NCI-H446 treated with DMSO at 0.1 percent for 48 hours (cell line): ENCODE measurements around the gene NYNRIN.
"Not testable (repeated sequence)": the region's sequence is repeated elsewhere in the genome, so short reads cannot be mapped to it uniquely, and the experiment has no call there.

Experiments
- DNase-seq: peaks from one replicate; lab custom pipeline; 2025; lab: John Stamatoyannopoulos, UW

NYNRIN gene

DNA sequence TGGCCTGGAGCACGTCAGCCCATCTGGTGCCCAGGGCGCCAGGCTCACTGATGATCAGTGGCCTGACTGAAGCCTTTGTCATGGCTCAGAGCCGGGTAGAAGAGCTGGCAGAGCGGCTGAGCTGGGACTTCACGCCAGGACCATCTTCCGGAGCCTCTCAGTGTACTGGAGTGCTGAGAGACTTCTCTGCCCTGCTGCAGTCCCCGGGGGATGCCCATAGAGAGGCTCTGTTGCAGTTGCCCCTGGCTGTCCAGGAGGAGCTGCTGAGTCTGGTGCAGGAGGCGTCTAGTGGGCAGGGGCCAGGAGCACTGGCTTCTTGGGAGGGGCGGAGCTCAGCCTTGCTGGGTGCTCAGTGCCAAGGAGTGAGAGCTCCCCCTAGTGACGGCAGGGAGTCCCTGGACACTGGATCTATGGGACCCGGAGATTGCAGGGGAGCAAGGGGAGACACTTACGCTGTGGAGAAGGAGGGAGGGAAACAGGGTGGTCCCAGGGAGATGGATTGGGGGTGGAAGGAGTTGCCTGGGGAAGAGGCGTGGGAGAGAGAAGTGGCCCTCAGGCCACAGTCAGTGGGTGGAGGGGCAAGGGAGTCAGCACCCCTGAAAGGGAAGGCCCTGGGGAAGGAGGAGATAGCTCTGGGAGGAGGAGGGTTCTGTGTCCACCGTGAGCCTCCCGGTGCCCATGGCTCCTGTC is 32.9 kb downstream of the NYNRIN start:
- DNase-seq = peak; percentile 72

DNA sequence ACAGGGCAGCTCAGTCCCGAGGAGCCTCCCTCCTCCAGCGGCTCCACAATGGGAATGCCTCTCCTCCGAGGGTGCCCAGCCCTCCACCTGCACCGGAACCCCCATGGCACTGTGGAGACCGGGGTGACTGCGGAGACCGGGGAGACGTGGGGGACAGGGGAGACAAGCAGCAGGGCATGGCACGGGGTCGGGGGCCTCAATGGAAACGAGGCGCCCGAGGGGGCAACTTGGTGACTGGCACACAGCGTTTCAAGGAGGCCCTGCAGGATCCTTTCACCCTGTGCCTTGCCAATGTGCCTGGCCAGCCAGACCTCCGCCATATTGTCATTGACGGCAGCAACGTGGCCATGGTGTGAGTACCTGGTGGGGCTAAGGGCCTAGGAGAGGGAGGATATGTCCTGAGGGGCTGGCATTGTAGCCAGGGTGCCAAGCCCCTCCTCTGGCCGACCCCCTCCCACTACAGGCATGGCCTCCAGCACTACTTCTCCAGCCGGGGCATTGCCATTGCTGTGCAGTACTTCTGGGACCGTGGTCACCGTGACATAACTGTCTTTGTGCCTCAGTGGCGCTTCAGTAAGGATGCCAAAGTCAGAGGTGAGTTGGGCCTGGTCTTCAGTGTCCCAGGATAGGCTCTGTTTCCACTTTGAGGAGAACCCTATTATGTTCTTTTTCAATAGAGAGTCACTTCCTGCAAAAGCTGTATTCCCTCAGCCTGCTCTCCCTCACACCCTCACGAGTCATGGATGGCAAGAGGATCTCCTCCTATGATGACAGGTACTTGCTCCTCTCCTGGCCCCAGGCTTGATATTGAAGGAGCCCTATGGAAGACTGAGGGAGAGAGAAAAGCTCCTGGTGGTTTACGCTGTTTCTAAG is 33.7 kb downstream of the NYNRIN start:
- no peak for DNase-seq

DNA sequence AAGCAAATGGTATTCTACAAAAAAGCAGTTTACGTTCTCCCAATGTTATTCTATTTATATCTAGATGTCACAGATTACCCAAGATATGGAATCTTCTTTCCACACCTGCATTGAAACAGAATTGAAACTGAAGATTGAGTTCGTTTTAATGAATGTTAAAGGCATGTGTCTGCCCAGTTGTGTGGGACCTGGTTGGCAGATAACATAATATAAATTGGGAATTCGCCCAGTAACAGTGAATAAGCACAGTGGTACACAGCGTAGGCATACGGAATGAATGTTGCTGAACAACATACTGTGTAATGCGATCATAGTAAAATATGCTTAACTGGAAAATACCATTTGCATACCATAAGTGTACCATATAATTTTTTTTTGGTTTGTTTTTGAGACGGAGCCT is 35.2 kb downstream of the NYNRIN start:
- no peak for DNase-seq

DNA sequence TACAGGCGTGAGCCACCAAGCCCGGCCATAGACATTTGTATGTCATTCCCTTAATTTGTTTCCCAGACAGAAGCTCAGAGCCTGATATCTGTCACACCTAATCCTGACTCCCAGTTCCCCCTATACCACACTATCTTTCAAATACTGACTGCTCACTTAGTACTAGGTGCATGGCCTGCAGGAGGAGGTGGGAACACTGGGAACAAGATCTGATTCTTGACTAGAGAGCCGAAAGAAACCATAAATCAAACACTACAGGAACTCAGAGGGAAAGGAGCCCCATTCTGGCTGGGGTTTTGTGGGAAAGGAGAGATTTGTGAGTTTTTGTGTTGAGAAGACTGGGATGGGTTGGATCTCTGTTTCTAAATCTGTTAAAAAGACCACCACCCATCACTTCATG is 35.9 kb downstream of the NYNRIN start:
- DNase-seq = no peak

DNA sequence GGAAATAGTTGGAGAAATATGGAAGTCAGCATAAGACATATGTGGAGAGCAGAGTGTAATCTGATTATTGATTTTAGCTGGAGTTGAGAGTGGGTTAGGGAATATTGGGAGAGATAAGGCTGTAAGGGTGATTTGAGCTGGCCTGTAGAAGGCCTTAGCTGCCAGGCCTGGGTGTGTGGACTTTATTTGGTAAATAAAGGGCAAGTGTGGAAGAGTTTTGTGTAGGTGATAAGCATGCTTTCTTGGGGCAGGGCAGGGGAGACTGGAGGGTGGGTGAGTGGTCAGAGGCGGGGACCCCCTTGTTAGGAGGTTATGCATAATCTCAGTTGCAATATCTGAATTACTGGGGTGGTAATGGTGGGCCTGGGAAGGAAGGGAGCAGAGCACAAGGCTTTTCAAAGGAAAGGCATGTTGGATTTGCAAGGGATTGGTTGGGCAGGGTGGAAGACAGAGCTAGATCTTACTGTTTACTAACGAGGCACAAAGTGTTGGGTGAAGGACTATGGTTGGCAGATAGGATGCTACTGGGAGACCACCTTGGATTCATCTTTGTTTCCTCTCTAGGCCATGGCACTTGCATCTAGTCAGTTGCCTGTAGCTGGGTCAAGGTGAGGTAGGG is 36.5 kb downstream of the NYNRIN start:
- DNase-seq = no peak

DNA sequence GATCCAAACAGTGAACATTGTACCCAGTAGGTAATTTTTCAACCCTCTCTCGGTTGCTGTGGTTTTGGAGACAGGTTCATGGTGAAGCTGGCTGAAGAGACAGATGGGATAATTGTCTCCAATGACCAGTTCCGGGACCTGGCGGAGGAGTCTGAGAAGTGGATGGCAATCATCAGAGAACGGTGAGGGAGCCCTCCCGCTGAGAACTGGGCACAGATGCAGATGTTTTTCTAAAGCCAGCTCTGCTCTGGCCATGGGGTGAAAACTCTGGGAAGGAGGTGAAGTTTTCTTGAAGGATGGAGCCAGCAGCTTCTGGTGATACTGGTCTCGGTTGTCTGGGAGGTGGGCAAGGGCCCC is 37.2 kb downstream of the NYNRIN start:
- no peak for DNase-seq

DNA sequence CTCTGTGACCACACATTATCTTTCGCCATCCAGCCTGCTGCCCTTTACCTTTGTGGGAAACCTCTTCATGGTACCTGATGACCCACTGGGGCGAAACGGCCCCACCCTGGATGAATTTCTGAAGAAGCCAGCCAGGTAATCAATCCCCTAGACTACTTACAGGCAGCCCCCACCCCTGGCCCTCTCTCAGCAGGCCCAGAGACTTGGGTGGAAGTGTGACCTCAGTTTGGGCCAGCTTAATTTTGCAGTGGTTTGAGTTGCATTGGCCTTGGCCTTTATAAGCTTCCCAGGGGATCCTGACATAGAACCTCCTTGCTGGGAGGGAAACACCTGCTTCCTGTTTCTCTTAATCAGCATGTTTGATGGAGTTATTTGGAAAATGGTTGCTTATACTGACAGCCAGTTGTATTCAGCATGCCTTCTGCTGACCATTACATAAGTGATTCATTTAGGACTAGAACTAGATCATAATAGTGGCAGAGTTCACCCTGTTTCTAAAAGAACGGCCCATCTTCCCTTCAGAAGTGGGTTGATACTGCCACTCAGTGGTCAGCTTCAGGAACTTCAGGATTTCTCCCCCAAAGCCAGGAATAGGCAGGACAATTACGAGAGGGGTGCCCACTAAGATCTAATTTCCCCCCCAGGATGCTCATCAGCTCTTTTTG is 37.7 kb downstream of the NYNRIN start:
- DNase-seq = peak; percentile 55

DNA sequence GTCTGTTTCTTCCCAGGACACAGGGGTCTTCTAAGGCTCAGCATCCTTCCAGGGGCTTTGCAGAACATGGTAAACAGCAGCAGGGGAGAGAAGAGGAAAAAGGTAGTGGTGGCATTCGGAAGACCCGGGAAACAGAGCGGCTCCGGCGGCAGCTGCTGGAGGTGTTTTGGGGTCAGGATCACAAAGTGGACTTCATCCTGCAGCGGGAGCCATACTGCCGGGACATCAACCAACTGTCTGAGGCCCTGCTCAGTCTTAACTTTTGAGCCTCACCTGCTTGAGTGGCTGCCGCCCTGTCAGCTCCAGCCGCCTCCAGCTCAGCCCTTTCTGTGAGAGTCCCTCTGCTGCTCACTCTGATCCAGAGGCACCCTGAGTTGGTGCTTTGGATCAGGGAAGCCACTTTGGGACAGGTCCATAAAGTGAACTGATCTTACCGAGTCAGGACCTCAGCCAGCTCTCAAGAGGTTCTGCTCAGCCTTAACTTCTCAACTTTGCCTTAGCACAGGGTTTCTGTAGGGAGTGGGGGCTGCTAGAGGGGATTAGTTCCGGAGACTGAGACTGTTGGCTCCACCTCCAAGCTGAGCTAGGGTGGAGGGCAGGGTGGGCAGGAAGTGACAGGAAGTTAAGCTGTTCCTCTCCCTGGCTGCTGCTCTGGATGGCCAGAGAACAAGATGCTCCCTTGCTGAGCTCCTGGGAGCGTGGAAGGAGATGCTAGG is 38.4 kb downstream of the NYNRIN start:
- DNase-seq = no peak

DNA sequence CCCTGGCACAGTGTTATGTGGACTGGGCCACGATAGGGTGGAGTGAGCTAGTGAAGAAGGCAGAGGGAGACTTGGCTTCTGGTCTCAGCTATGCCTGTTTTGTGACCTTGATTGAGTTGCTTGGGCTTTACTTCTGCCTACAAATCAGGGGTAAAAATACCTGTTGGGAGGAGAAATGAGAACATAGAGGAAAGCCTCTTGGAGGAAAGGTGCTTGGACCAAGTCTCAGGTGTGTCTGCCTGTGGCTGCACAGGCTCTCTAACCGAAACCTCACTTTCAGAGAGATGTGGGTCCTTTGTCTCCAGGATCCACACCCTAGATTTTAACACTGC is 38.9 kb downstream of the NYNRIN start:
- no peak for DNase-seq

DNA sequence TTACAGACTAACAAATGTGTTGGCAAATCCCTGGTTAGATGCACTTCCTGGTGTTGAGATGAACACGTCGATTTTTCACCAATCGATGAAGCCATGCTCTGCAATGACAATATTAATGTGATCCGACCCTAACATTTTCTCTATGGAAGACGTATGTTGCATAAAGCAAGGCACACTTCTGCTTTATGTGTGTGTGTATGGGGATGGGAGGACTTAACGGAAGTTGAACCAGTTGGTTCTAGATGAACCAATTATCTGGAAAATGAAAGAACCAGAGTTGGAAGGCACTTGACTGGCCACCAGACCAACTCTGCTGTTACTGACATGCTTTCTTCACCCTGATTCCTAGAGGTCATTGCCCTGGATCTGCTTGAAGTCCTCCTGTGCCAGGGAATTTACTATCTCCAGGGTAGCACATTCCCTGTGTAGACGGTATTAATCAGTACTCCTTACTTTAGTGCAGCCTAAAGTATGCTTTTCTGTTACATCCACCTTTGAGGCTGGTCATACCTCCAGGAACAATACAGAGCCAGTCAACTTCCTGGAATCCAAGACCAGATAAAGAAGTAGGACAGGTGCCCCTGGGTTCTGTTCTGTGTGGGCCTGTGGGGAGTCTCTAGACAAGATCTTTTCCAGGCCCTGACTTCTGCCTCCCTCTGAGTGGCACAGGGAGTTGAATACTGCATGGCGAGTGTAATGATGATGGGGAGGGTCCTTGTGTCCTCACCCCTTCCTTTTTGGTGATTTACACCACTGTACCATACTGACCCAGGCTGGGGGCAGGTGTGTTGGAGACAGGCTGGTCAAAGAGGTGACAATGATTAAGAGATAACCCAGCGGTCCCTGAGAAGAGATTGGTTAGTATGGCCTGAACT is 39.7 kb downstream of the NYNRIN start:
- DNase-seq = no peak

DNA sequence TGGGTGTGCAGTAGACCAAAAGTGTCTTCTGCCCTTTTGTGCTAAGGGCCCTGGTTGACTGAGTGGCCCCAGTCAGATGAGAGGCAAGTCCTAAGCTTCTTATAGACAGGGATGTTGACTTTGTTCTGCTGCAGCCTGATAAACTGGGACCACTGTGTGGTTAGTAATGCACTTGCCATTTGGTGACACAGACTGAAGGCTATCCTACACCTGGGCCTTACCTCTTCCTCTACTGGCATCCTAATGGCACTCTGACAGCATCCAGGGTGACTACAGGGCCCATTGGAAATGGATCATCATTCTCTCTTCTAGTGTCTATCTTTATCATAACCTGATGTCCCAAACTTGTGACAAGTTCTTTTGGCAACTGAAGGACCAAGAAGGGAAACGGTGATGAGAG is 40.5 kb downstream of the NYNRIN start:
- no peak for DNase-seq

DNA sequence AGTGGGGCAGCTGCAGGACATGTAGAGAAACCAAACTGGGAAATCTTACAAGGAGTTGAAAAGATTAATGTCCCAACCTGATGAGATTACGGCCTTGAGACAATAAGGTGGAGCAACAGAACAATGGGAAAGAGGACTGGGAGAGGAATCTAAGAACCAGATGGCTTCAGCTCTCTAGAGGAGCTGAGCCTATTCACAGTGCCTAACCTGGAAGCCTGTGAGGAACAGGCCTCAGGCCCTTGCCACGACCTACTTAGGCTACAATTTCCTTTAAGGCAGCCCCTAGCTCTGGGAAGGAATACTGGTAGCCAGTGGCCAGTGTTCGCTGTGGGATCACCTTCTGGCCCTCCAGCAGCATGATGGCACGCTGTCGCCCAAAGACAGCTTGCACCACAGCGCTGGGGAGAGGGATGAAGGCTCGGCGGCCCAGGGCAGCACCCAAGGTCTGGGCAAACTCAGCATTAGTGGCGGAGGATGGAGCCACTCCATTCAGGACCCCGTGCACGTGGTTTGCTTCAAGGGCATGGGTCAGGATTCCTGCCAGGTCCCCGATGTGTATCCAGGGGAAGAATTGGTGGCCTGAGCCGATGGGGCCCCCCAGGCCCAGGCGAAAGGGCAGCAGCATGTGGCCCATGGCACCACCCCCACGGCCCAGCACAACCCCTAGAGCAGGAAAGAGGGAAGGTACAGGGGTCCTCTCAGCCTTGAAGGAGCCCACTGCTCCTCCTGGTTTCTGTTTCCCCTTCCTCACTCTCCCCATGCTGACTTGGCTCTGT is 41.2 kb downstream of the NYNRIN start:
- DNase-seq = no peak

DNA sequence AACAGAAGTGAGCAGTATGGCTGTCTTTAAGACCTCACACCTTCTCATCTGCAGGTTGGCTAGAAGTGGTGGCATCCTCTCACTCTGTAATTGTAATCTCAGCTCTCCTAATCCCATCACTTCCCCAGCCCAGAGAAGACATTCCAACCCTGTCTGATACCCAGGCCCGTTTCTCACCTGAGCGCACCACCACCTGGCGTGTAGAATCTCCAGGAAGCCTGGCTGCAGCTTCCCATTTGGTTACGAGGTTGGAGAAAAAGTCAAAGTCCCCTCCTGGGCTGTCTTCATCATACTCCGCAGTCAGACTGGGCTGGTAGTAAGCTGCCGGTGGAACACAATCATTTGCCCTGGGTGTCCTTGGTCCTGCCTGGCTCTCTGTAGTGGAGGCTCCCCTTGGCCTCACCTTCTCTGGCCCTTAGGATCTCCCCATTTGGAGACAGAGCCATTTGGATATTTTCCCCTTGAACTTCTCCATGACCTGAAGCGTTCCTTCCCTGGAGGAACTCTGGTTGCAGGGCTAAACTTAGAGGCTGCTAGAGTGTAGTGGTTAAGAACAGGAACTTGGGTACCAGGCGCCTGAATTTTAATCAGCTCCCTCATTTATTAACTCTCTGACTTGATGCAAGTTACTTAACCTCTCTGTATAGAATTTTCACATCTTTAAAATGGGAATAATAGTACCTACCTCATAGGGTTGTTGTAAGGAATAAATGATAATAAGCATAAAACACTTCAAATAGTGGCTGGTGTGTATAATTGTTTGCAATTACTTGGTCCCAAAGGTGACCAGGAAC is 42.0 kb downstream of the NYNRIN start:
- no peak for DNase-seq

DNA sequence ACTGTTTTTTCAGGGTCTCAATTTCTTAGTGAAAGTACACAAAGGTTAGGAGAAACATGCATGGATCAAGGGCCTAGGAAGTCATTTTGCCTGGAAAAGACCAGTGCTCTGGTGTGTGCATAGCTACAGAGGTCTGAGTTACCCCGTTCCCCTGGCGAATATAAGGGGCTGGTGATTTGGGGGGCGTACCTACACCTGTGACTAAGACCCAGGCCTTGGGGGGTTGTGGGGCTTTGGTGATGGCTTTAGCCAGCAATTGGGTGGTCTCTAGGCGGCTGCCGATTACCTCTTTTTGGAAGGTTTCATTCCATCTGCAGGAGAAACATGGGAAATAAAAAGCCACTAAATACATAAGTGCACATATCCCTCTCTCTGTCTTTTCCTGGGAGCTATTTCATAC is 42.7 kb downstream of the NYNRIN start:
- no peak for DNase-seq

DNA sequence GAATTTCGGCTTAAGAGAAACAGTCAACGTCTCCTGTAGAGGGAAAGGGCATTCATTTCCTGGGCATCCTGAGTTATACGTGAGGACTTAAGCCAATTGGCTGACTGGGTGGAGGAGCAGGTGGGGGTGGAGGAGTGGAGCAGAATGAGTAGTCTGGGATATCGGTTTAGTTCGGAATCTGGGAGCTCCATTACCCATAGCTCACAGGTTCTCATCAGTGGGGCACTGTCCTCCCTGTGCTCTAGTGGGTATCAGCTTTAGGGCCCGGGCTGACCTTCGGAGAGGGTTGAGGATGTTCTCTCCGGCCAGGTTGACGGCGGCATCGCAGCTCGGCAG is 43.1 kb downstream of the NYNRIN start:
- DNase-seq = no peak

DNA sequence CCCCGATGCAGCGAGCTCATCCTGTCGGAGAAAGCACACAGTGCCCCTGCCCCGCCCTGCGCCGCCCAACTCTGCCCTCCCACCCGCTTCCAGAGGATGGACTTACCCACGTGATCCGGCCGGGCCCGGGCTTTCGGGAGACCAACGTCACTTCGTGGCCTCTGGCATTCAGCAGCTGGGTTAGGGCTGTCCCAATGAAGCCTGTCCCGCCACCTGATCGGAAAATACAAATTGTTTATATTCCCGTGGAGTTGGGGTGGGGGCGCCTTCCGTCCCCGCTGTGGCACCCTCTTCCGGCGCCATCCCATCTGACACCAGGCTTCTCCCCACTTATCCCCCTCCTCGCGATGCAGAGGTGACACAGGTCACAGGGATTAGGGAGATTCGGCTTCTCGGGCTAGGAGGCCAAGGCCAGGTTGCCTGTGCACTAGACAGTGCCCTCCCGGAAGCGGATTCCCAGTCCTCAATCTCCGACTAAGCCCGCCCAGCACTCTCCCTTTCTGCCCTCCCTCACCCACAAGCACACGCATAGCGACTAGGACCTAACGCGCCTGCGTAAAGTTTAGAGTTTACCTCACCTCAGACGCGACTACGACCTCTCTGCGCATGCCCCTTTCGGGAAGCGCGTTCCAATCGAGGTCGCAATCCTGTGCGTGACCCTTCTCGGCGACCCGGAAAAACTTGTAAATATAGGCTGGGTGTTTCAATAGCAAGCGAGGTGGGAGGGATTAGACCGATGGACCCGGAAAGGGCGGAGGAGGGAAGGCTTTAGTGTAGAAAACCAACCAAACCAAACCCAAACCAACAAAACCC is 43.6 kb downstream of the NYNRIN start, which contains the start of gene SDR39U1:
SDR39U1 (minus strand) TSS at position 537 of the 813 bp plus-strand sequence; CDS start at position 530, 7 bp downstream.
- peak; percentile 99 for DNase-seq

DNA sequence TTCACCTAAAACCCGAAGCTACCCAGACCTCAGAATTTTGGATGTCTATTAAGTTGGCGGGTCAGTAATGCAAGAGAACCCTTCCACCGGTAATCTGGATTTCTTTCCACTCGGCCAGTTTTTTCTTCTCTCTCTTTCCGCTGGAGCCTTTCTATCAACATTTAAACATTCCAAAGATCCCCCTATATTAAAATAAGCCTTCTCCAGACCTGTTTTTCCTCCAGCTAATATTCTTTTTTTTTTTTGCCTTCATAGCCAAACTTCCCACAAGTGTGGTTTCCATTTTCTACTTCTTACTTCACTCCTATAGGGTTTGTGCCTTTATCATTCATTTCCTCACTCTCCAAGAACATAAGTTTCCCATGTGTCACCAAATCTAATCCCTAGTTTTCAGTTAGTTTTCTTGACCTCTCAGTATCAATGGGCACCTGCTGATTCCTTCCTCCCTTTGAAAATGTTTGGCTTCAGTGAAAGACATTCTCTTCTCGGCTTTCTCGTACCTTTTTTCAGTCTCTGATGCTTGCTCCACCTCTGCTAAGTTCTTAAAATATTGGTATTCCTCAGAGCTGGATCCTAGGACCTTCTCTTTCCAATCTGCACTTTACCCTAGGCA is 44.4 kb downstream of the NYNRIN start:
- DNase-seq = no peak

DNA sequence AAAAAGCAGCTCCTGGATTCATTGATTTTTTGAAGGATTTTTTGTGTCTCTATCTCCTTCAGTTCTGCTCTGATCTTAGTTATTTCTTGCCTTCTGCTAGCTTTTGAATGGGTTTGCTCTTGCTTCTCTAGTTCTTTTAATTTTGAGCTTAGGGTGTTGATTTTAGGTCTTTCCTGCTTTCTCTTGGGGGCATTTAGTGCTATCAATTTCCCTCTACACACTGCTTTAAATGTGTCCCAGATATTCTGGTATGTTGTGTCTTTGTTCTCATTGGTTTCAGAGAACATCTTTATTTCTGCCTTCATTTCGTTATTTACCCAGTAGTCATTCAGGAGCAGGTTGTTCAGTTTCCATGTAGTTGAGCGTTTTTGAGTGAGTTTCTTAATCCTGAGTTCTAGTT is 52.0 kb downstream of the NYNRIN start:
- DNase-seq = not testable (repeated sequence)
